ENCODE data around the gene PRKG1.
"Not testable (repeated sequence)": the region's sequence is repeated elsewhere in the genome, so short reads cannot be mapped to it uniquely, and the experiment has no call there.

The PRKG1 gene

GRCh38 chr10:51178634-51179033 is 104.3 kb downstream of the PRKG1 start:
- no peak for DNase-seq

GRCh38 chr10:51180141-51180540 is 105.9 kb downstream of the PRKG1 start:
- DNase-seq = no peak

- DNase-seq = no peak
Measured at GRCh38 chr10:51183783-51184182, 109.5 kb downstream of the PRKG1 start.

GRCh38 chr10:51186361-51186760 is 112.1 kb downstream of the PRKG1 start:
- no peak for DNase-seq

- no peak for DNase-seq
Measured at GRCh38 chr10:51188008-51188407, 113.7 kb downstream of the PRKG1 start.

GRCh38 chr10:51188866-51189265 is 114.6 kb downstream of the PRKG1 start:
- DNase-seq = no peak

GRCh38 chr10:51196508-51197175 is 122.4 kb downstream of the PRKG1 start:
- no peak for DNase-seq

GRCh38 chr10:51198170-51198569 is 123.9 kb downstream of the PRKG1 start:
- DNase-seq = no peak

- DNase-seq = no peak
Measured at GRCh38 chr10:51201947-51202346, 127.7 kb downstream of the PRKG1 start.

- no peak for DNase-seq
Measured at GRCh38 chr10:51203359-51203758, 129.1 kb downstream of the PRKG1 start.

GRCh38 chr10:51204066-51204465 is 129.8 kb downstream of the PRKG1 start:
- no peak for DNase-seq

GRCh38 chr10:51204701-51205100 is 130.4 kb downstream of the PRKG1 start:
- no peak for DNase-seq

GRCh38 chr10:51206500-51206899 is 132.2 kb downstream of the PRKG1 start:
- DNase-seq = no peak

GRCh38 chr10:51212937-51213336 is 138.7 kb downstream of the PRKG1 start:
- DNase-seq = not testable (repeated sequence)

- no peak for DNase-seq
Measured at GRCh38 chr10:51214207-51215196, 140.2 kb downstream of the PRKG1 start.

- DNase-seq = no peak
Measured at GRCh38 chr10:51215951-51216834, 141.9 kb downstream of the PRKG1 start.

GRCh38 chr10:51217505-51217904 is 143.2 kb downstream of the PRKG1 start:
- DNase-seq = no peak

GRCh38 chr10:51224671-51225161 is 150.4 kb downstream of the PRKG1 start:
- no peak for DNase-seq

GRCh38 chr10:51227897-51228713 is 153.8 kb downstream of the PRKG1 start:
- DNase-seq = no peak

- DNase-seq = no peak
Measured at GRCh38 chr10:51228714-51229100, 154.4 kb downstream of the PRKG1 start.

GRCh38 chr10:51230887-51231585 is 156.7 kb downstream of the PRKG1 start:
- no peak for DNase-seq
